Testis (tissue), 2 donors: ENCODE results near the gene EPB41L2.

Source experiments
- CTCF ChIP-seq, 3 experiments: fragments of 450-650 bp in 2 of 3; fragments of 200-600 bp in 1 of 3; sonication (generic) in 1 of 3; IDR thresholded peaks; one replicate each; pipeline ENCODE4 v1.5.1; 2016 to 2019; ENCODE audit warnings: antibody characterized with exemption in 3 of 3, mild to moderate bottlenecking in 2 of 3, moderate library complexity in 1 of 3
- POLR2A ChIP-seq: fragments of 450-650 bp; IDR thresholded peaks from one replicate; pipeline ENCODE4 v1.6.1; 2017; ENCODE audit warnings: antibody characterized with exemption, mild to moderate bottlenecking, moderate library complexity

- TF ChIP-seq CTCF (IDR thresholded peaks at IDR 0.05) = no peak
- no peak for TF ChIP-seq POLR2A
These were observed 134.7 kb downstream of the EPB41L2 start for GRCh38 chr6:130928158-130928912.
